SK-N-SH (cell line): Measurements from ENCODE around the gene PTPRB. TPM values are rescaled to one million over a fixed set of nuclear protein-coding genes. Genes with fewer than 3 reads are reported as not detected.

Experiments used
- CTCF ChIA-PET: fragments of 300-600, 350-600 bp; formaldehyde crosslinking; extraction: SDS; loops from one replicate; lab custom pipeline; 2021; lab: Yijun Ruan, JAX
- POLR2A ChIA-PET: fragments of 350-600 bp; sonication (Branson Sonifier 250); formaldehyde crosslinking; extraction: SDS; loops from one replicate; lab custom pipeline; 2020; ENCODE audit warnings: antibody characterized with exemption, inconsistent platforms; lab: Yijun Ruan, JAX
- DNase-seq: peaks from one replicate; pipeline ENCODE4 v3.0.0; 2012
- H2AFZ ChIP-seq: fragments of 200-600 bp; sonication (generic); 2 replicates; pipeline ENCODE4 v1.8.1; 2016; ENCODE audit warnings: antibody characterized with exemption, mild to moderate bottlenecking, low read depth
- H3F3A ChIP-seq: fragments of 200-600 bp; sonication (generic); replicated peaks from 2 replicates; pipeline ENCODE3; 2016; ENCODE audit warnings: antibody characterized with exemption, mild to moderate bottlenecking; ENCODE audit not compliant: insufficient read depth
- H3K27ac ChIP-seq, 2 experiments: fragments of 200-500 bp in 1 of 2; fragments of 200-600 bp in 1 of 2; sonication (Bioruptor generic) in 1 of 2; sonication (generic), shearing (Covaris generic) in 1 of 2; 2 replicates each; pipeline versions ENCODE4 v1.5.1 to v1.6.1; 2014 to 2016; ENCODE audit warnings: low read depth in 2 of 2, inconsistent platforms in 1 of 2, low read length in 1 of 2, mild to moderate bottlenecking in 1 of 2, mixed read lengths in 1 of 2
- H3K27me3 ChIP-seq: fragments of 200-600 bp; sonication (generic), shearing (Covaris generic); 2 replicates; pipeline ENCODE4 v1.6.1; 2016; ENCODE audit warnings: mixed run types; ENCODE audit not compliant: insufficient read depth
- H3K36me3 ChIP-seq, 2 experiments: fragments of 200-500 bp in 1 of 2; fragments of 200-600 bp in 1 of 2; sonication (Bioruptor generic) in 1 of 2; sonication (generic) in 1 of 2; replicated peaks in 1 of 2; 2 replicates each; pipeline versions ENCODE3 to v1.5.1; 2014 to 2016; ENCODE audit warnings: low read length in 1 of 2, mild to moderate bottlenecking in 1 of 2; ENCODE audit not compliant: insufficient read depth in 2 of 2, control insufficient read depth in 1 of 2
- H3K4me1 ChIP-seq, 2 experiments: fragments of 200-500 bp in 1 of 2; fragments of 200-600 bp in 1 of 2; sonication (Bioruptor generic) in 1 of 2; sonication (generic), shearing (Covaris generic) in 1 of 2; 2 replicates each; pipeline versions ENCODE4 v1.5.1 to v1.6.1; 2014 to 2016; ENCODE audit warnings: low read depth in 1 of 2, low read length in 1 of 2, mixed run types in 1 of 2; ENCODE audit not compliant: insufficient read depth in 2 of 2, control insufficient read depth in 1 of 2
- H3K4me2 ChIP-seq: fragments of 200-600 bp; sonication (generic), shearing (Covaris generic); 2 replicates; pipeline ENCODE4 v1.6.1; 2017; ENCODE audit warnings: mixed run types
- H3K4me3 ChIP-seq, 2 experiments: fragments of 200-500 bp in 1 of 2; fragments of 200-600 bp in 1 of 2; sonication (Bioruptor generic) in 1 of 2; sonication (generic), shearing (Covaris generic) in 1 of 2; 2 replicates each; pipeline versions ENCODE4 v1.5.1 to v1.8.1; 2014 to 2016; ENCODE audit warnings: low read depth in 2 of 2, inconsistent platforms in 1 of 2, low read length in 1 of 2, mild to moderate bottlenecking in 1 of 2, mixed read lengths in 1 of 2, moderate library complexity in 1 of 2
- H3K79me2 ChIP-seq: fragments of 200-600 bp; sonication (generic); 2 replicates; pipeline ENCODE4 v1.8.1; 2017; ENCODE audit warnings: mild to moderate bottlenecking; ENCODE audit not compliant: insufficient read depth
- H3K9ac ChIP-seq: fragments of 200-600 bp; sonication (generic); 2 replicates; pipeline ENCODE4 v1.6.1; 2017; ENCODE audit warnings: mixed run types
- H3K9me2 ChIP-seq: fragments of 200-600 bp; sonication (generic); 2 replicates; pipeline ENCODE4 v1.6.1; 2017; ENCODE audit warnings: mixed run types
- H3K9me3 ChIP-seq: fragments of 200-600 bp; sonication (generic); 2 replicates; pipeline ENCODE4 v1.6.1; 2017; ENCODE audit warnings: mixed run types, mild to moderate bottlenecking, moderate library complexity
- H4K20me1 ChIP-seq: fragments of 200-600 bp; sonication (generic); 2 replicates; pipeline ENCODE4 v1.6.1; 2017; ENCODE audit warnings: mild to moderate bottlenecking, mixed run types; ENCODE audit not compliant: insufficient read depth
- CHD2 ChIP-seq: fragments of 150-350 bp; IDR thresholded peaks from 2 replicates; pipeline ENCODE4 v1.6.1; 2018; ENCODE audit warnings: low read length; ENCODE audit not compliant: partially characterized antibody
- FOSL2 ChIP-seq: IDR thresholded peaks from 2 replicates; pipeline ENCODE4 v1.4.0; 2012; ENCODE audit warnings: low read depth, mild to moderate bottlenecking, moderate library complexity, borderline replicate concordance
- FOXM1 ChIP-seq: IDR thresholded peaks from 2 replicates; pipeline ENCODE4 v1.4.0; 2012; ENCODE audit warnings: low read depth, mild to moderate bottlenecking
- RFX5 ChIP-seq: IDR thresholded peaks from 2 replicates; pipeline ENCODE4 v1.6.1; 2012; ENCODE audit warnings: mild to moderate bottlenecking, improper control_type of control experiment, low read length
- YY1 ChIP-seq: IDR thresholded peaks from 2 replicates; pipeline ENCODE4 v1.4.0; 2012; ENCODE audit warnings: low read depth, mild to moderate bottlenecking
- WGBS: methylation state at CpG from one replicate; pipeline ENCODE4 v1.1.6; 2017; ENCODE audit warnings: low lambda C conversion rate; 5-methylcytosine and 5-hydroxymethylcytosine counted together
- polyA plus RNA-seq, 3 experiments: library from polyadenylated mRNA; depleted of rRNA; stranded (reverse); fragments of >200 nt; gene quantifications; 2 replicates each; pipeline ENCODE4 v1.2.3, GENCODE V29; 2012
- TF ChIP-seq, protein P1 (sequence below): fragments of 150-350 bp; IDR thresholded peaks from 2 replicates; pipeline ENCODE4 v1.6.1; 2016; ENCODE audit warnings: mild to moderate bottlenecking, low read depth, low read length
- TF ChIP-seq, protein P2 (sequence below): fragments of 150-350 bp; IDR thresholded peaks from 2 replicates; pipeline ENCODE4 v1.6.1; 2017; ENCODE audit warnings: antibody characterized with exemption, low read length, low read depth, borderline replicate concordance
- TF ChIP-seq, protein P3 (sequence below): IDR thresholded peaks from 2 replicates; pipeline ENCODE4 v1.4.0; 2012; ENCODE audit warnings: low read depth, borderline replicate concordance
- TF ChIP-seq, protein P4 (sequence below): fragments of 200-600 bp; sonication (generic); IDR thresholded peaks from 2 replicates; pipeline ENCODE4 v1.6.1; 2017; ENCODE audit warnings: antibody characterized with exemption, mild to moderate bottlenecking, moderate library complexity

The PTPRB gene
- polyA plus RNA-seq, 1 of the 3 experiments (the other 2 are of a cell fraction) = 1.1 TPM

DNA sequence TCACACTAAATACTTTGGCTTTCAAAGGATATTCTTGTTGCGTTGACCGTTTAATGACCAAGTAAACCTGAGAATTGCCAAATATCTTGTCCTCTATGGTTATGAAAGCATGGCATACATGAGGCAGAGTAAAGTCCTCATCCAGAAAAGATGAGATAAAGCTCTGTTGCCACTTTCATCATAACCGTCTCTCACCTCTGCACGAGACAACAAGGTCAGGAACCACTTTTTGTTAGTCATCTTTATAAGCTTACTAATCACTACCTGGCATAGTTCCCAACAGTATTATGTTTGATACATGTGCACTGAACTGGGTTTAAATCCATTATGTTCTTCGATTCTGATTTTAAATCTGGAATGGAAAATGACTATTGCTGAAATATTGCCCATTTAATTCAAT lies 31.3 kb downstream of the PTPRB start (continued):
- TF ChIP-seq RFX5 (no peak), FOSL2 (no peak), CHD2 (no peak), FOXM1 (no peak)
- TF ChIP-seq, protein P1, sequence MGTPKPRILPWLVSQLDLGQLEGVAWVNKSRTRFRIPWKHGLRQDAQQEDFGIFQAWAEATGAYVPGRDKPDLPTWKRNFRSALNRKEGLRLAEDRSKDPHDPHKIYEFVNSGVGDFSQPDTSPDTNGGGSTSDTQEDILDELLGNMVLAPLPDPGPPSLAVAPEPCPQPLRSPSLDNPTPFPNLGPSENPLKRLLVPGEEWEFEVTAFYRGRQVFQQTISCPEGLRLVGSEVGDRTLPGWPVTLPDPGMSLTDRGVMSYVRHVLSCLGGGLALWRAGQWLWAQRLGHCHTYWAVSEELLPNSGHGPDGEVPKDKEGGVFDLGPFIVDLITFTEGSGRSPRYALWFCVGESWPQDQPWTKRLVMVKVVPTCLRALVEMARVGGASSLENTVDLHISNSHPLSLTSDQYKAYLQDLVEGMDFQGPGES = no peak
- TF ChIP-seq, protein P2, sequence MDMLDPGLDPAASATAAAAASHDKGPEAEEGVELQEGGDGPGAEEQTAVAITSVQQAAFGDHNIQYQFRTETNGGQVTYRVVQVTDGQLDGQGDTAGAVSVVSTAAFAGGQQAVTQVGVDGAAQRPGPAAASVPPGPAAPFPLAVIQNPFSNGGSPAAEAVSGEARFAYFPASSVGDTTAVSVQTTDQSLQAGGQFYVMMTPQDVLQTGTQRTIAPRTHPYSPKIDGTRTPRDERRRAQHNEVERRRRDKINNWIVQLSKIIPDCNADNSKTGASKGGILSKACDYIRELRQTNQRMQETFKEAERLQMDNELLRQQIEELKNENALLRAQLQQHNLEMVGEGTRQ = no peak
- TF ChIP-seq, protein P3, sequence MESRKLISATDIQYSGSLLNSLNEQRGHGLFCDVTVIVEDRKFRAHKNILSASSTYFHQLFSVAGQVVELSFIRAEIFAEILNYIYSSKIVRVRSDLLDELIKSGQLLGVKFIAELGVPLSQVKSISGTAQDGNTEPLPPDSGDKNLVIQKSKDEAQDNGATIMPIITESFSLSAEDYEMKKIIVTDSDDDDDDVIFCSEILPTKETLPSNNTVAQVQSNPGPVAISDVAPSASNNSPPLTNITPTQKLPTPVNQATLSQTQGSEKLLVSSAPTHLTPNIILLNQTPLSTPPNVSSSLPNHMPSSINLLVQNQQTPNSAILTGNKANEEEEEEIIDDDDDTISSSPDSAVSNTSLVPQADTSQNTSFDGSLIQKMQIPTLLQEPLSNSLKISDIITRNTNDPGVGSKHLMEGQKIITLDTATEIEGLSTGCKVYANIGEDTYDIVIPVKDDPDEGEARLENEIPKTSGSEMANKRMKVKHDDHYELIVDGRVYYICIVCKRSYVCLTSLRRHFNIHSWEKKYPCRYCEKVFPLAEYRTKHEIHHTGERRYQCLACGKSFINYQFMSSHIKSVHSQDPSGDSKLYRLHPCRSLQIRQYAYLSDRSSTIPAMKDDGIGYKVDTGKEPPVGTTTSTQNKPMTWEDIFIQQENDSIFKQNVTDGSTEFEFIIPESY = no peak
- TF ChIP-seq, protein P4, sequence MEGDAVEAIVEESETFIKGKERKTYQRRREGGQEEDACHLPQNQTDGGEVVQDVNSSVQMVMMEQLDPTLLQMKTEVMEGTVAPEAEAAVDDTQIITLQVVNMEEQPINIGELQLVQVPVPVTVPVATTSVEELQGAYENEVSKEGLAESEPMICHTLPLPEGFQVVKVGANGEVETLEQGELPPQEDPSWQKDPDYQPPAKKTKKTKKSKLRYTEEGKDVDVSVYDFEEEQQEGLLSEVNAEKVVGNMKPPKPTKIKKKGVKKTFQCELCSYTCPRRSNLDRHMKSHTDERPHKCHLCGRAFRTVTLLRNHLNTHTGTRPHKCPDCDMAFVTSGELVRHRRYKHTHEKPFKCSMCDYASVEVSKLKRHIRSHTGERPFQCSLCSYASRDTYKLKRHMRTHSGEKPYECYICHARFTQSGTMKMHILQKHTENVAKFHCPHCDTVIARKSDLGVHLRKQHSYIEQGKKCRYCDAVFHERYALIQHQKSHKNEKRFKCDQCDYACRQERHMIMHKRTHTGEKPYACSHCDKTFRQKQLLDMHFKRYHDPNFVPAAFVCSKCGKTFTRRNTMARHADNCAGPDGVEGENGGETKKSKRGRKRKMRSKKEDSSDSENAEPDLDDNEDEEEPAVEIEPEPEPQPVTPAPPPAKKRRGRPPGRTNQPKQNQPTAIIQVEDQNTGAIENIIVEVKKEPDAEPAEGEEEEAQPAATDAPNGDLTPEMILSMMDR = no peak
- TF ChIP-seq, all 33 proteins: peak for 0

DNA sequence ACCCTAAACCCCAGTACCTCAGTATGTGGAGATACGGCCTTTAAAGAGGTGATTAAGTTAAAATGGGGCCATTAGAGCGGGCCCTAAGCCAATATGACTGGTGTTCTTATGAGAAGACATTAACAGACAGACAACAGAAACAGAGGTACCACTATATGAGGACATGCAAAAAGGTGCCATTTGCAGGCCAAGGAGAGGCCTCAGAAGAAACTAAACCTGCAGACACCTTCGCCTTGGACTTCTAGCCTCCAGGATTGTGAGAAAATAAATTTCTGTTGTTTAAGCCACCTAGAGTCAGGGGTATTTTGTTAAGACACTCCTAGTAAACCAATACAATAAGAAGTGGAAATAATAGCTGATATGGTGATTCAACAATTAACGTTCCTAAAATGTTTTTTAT lies 32.6 kb downstream of the PTPRB start:
- Histone ChIP-seq H3K4me2 (no peak overlapping the region), H3K9ac (no peak overlapping the region), H4K20me1 (no peaks in the 10 kb centered on the region), H3K9me3 (no peaks in the 10 kb centered on the region), H3F3A (peaks cover 3% of the 10 kb centered on the region), H2AFZ (no peak overlapping the region), H3K79me2 (no peaks in the 10 kb centered on the region), H3K4me1 (peaks cover 0 to 6% of the 10 kb centered on the region in 2 experiments; a peak in 3 of 4 replicates), H3K36me3 (no peaks in the 10 kb centered on the region), H3K9me2 (no peaks in the 10 kb centered on the region), H3K27me3 (no peaks in the 10 kb centered on the region), H3K4me3 (no peak overlapping the region), H3K27ac (no peak overlapping the region)
- 88% methylated on average over 4 of the region's 4 CpGs for WGBS
- no peak for DNase-seq
- POLR2A ChIA-PET = no interaction called here
- CTCF ChIA-PET = interaction anchor here (1.3 to 2.9 kb wide), 2 partner anchors 14 to 28 kb away, joined by 5 to 12 read pairs; no protein-coding TSS in a partner anchor
- no peak for TF ChIP-seq YY1
